Uterus (tissue), 4 donors: ENCODE data around the gene SIK2. TPM values are rescaled to one million over a fixed set of nuclear protein-coding genes. Genes with fewer than 3 reads are reported as not detected.

Experiments
- DNase-seq, 2 donors: peaks; one replicate each; pipeline ENCODE4 v3.0.0-alpha.2; 2019 to 2020
- H3K27ac ChIP-seq, 2 donors: fragments of 200-600 bp; sonication (generic); 1 replicate in 1 of 2; 2 replicates in 1 of 2; pipeline ENCODE4 v1.5.1; 2016 to 2018
- H3K27me3 ChIP-seq, 2 donors: fragments of 200-600 bp; sonication (generic); one replicate each; pipeline ENCODE4 v1.5.1; 2018 to 2019; ENCODE audit warnings: control low read depth in 1 of 2
- H3K36me3 ChIP-seq, 2 donors: fragments of 200-600 bp; sonication (generic); one replicate each; pipeline ENCODE4 v1.5.1; 2019; ENCODE audit warnings: control low read depth in 1 of 2
- H3K4me1 ChIP-seq, 2 donors: fragments of 200-600 bp; sonication (generic); one replicate each; pipeline ENCODE4 v1.5.1; 2018 to 2019; ENCODE audit warnings: control low read depth in 1 of 2
- H3K4me3 ChIP-seq, 2 donors: fragments of 200-600 bp; sonication (generic); 1 replicate in 1 of 2; 2 replicates in 1 of 2; pipeline ENCODE4 v1.5.1; 2018 to 2019; ENCODE audit warnings: mild to moderate bottlenecking in 1 of 2
- H3K9me3 ChIP-seq, 2 donors: fragments of 200-600 bp; sonication (generic); one replicate each; pipeline ENCODE4 v1.5.1; 2019; ENCODE audit warnings: control low read depth in 1 of 2
- POLR2A ChIP-seq, 2 donors: fragments of 450-650 bp; IDR thresholded peaks; one replicate each; pipeline ENCODE4 v1.6.1; 2016; ENCODE audit warnings: antibody characterized with exemption in 2 of 2, mild to moderate bottlenecking in 1 of 2, moderate library complexity in 1 of 2
- intact Hi-C: fragments of 100-400 bp; cut with DNase I; formaldehyde crosslinking; loops from one replicate; pipeline ENCODE4 v1.15.1; 2023; ENCODE audit warnings: low total_unique reads
- total RNA-seq, 4 donors: library from RNA; depleted of rRNA in 3 of 4; stranded (reverse); fragments of >200 nt in 3 of 4; gene quantifications; one replicate each; pipeline versions ENCODE4 v1.1.0 to v1.2.4, GENCODE V29; 2014 to 2023
- TF ChIP-seq, protein P1 (sequence below), 4 experiments: fragments of 200-600 bp in 2 of 4; fragments of 450-650 bp in 2 of 4; sonication (generic) in 2 of 4; IDR thresholded peaks; one replicate each; pipeline ENCODE4 v1.5.1; 2016 to 2019; ENCODE audit warnings: antibody characterized with exemption in 4 of 4, mild to moderate bottlenecking in 2 of 4, moderate library complexity in 1 of 4
- donor health status: DM: yes; HTN: yes; CAD: no.

SIK2 gene
- total RNA-seq, 4 donors from 2014 or later, result 11.5 to 27.7 (median 16.7) TPM

DNA sequence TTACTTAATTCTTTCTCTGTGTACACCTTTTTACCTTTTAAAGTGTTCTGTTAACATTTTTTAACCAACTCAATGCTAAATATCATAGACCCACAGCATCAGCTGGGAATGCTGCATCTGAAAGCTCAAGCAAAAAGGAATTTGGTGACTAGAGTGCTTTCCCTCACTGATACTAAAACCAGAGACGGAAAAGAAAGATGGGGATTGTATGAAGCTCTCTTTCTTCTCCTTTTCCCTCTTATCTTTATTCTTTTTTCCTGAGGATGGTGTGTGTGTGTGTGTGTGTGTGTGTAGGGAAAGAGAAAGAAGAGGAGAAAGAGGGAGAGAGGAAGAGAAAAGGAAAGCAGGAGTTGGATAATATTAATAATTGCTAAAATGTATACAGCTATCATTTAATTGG, 4.1 kb upstream of the SIK2 start:
- H3K27ac ChIP-seq, result peak overlapping the region; percentile 45 to 47

DNA sequence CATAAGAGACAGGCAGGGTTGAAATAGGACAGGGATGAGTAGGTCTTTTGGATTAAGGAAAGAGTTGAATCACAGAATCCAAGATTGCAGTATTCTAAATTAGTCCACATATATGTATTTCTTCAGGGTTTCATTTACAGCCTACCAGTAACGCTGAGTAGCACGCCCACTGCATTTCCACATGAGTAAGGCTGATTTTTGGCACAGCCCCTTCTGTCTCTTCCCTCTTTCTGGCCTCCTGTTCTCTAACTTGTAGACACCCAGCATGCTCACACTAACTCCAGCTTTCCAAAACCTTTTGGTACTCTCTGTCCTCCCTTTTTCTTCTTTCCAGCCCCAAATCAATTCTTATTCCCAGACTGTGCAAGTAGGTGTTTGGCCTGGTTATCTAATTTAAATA, 3.7 kb upstream of the SIK2 start:
- Histone ChIP-seq H3K4me1 (no peaks in the 10 kb centered on the region), H3K9me3 (no peaks in the 10 kb centered on the region), H3K27me3 (no peaks in the 10 kb centered on the region), H3K36me3 (no peaks in the 10 kb centered on the region), H3K4me3 (no peak overlapping the region), H3K27ac (peak overlapping the region; percentile 43 to 47)
- peak; percentile 61 to 65 for DNase-seq
- intact Hi-C loops, result no loop called here
- TF ChIP-seq, protein P1, sequence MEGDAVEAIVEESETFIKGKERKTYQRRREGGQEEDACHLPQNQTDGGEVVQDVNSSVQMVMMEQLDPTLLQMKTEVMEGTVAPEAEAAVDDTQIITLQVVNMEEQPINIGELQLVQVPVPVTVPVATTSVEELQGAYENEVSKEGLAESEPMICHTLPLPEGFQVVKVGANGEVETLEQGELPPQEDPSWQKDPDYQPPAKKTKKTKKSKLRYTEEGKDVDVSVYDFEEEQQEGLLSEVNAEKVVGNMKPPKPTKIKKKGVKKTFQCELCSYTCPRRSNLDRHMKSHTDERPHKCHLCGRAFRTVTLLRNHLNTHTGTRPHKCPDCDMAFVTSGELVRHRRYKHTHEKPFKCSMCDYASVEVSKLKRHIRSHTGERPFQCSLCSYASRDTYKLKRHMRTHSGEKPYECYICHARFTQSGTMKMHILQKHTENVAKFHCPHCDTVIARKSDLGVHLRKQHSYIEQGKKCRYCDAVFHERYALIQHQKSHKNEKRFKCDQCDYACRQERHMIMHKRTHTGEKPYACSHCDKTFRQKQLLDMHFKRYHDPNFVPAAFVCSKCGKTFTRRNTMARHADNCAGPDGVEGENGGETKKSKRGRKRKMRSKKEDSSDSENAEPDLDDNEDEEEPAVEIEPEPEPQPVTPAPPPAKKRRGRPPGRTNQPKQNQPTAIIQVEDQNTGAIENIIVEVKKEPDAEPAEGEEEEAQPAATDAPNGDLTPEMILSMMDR (IDR thresholded peaks at IDR 0.05), result no peak
- no peak for TF ChIP-seq POLR2A (IDR thresholded peaks at IDR 0.05)

More for the DNA sequence above, 4.1 kb upstream of the SIK2 start:
- H3K36me3 ChIP-seq, result no peaks in the 10 kb centered on the region
- H3K4me1 ChIP-seq, result no peaks in the 10 kb centered on the region
- TF ChIP-seq, protein P1 (IDR thresholded peaks at IDR 0.05), result no peak
- no peak for TF ChIP-seq POLR2A (IDR thresholded peaks at IDR 0.05)
- no peaks in the 10 kb centered on the region for H3K9me3 ChIP-seq
- no peaks in the 10 kb centered on the region for H3K27me3 ChIP-seq
- H3K4me3 ChIP-seq, result no peak overlapping the region
- DNase-seq, result no peak
- intact Hi-C loops, result no loop called here

DNA sequence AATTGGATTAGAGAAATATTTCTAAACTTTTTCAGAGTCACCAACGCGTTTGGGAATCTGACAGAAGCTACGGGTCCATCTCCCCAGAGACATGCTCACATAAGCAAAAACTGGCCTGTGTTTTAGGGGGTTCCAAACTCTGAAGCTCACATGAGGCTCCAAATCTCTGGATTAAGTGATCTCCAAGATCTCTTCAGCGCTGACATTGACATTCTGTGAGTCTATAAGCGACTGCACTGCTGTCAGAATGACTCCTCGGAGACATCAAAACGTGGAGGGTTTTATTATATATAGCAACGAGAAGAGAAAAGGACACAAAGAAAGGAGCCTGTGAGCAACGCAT, 642 bp upstream of the SIK2 start:
- H3K36me3 ChIP-seq, result no peaks in the 10 kb centered on the region
- intact Hi-C loops, result loop anchor here (5.0 kb wide), 1 partner anchor 166 kb away; the partner anchor contains the start of gene PPP2R1B
- no peaks in the 10 kb centered on the region for H3K27me3 ChIP-seq
- no peaks in the 10 kb centered on the region for H3K4me1 ChIP-seq
- no peak for DNase-seq
- H3K27ac ChIP-seq, result peak overlapping the region; percentile 97 to 98
- peak overlapping the region; percentile 87 to 88 for H3K4me3 ChIP-seq
- no peaks in the 10 kb centered on the region for H3K9me3 ChIP-seq
- no peak for TF ChIP-seq POLR2A (IDR thresholded peaks at IDR 0.05)

DNA sequence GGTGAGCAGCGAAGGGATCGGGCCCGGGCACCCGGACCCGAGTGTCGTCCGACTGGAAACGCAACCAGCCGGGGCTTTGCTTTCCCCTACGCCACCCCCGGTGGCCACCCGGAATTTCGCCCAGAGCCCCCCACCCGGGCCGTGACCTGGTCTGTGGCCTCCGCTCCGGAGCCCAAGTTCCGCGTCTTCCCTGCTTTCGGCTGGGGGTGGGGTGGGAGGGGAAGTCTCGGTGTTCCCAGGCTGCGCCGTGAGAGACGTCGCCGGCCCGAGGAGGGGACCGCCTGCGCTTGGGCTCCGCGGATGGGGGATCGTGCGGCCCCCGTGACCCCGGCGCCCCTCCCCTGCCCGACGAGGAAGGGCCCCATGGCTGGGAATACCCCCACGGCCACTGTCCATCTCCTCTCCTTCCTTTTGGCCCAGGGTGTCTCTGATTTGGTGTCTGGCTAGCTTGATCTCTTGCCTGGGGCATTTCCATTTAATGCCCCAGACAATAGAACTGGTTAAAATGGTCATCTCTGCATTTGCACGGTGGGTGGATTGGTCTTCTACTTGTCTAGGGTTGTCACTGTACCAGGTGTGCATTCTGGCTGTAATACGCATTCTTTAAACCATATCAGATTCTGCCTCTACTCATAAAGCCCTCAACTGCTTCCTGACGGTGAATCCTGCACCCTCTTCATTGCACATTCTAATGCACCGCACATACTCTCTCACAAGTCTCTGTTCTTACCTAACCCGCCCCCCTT, 789 bp downstream of the SIK2 start:
- TF ChIP-seq, protein P1 (IDR thresholded peaks at IDR 0.05), result no peak
- TF ChIP-seq POLR2A (IDR thresholded peaks at IDR 0.05), result peak in 1 of 2 donors; percentile 6
- no peaks in the 10 kb centered on the region for H3K4me1 ChIP-seq
- DNase-seq, result peak in 1 of 2 donors; percentile 23
- peak overlapping the region; percentile 87 to 88 for H3K4me3 ChIP-seq
- no peaks in the 10 kb centered on the region for H3K27me3 ChIP-seq
- intact Hi-C loops, result loop anchor here (5.0 kb wide), 1 partner anchor 164 kb away; the partner anchor contains the start of gene PPP2R1B
- H3K9me3 ChIP-seq, result no peaks in the 10 kb centered on the region
- no peaks in the 10 kb centered on the region for H3K36me3 ChIP-seq
- H3K27ac ChIP-seq, result peak overlapping the region; percentile 97 to 98

DNA sequence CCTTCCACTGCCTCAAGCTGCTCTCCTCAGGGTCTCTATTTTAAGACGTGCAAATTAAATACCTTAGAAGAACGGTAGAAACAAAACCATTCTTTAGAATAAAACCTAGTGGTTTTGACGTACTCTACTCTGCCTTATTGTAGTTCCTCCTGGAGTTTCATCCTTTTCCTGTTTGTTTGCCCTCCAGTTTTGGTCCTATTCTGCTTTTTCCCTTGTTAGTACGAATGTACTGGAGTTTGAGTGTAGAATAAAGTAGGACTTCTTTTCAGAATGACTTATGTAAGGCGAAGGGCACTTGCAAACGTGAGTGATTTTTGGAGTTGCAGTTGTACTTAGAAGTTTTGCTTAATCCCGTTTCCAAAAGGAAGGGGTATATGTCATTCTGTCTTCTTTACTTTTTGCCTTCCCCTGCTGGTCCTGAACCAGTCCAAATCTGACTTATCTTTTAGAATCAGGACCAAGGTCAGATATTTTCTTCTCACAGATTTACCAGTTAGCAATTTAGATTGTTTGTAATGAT, 1.4 kb downstream of the SIK2 start:
- Histone ChIP-seq H3K27me3 (no peaks in the 10 kb centered on the region), H3K4me1 (no peaks in the 10 kb centered on the region), H3K4me3 (peak overlapping the region; percentile 87 to 88), H3K27ac (peak overlapping the region; percentile 97 to 98), H3K9me3 (no peaks in the 10 kb centered on the region), H3K36me3 (no peaks in the 10 kb centered on the region)
- TF ChIP-seq, protein P1 (IDR thresholded peaks at IDR 0.05), result no peak
- no peak for TF ChIP-seq POLR2A (IDR thresholded peaks at IDR 0.05)
- no peak for DNase-seq
- intact Hi-C loops, result loop anchor here (5.0 kb wide), 1 partner anchor 164 kb away; the partner anchor contains the start of gene PPP2R1B
